GM20000 (cell line): ENCODE results near the gene LONP1.

Experiments used
- DNase-seq: peaks from one replicate; pipeline ENCODE4 v3.0.0; 2012; ENCODE audit warnings: low spot score
- CTCF ChIP-seq: IDR thresholded peaks from 2 replicates; pipeline ENCODE4 v1.5.1; 2012; ENCODE audit warnings: mild to moderate bottlenecking, control low read depth; ENCODE audit errors: extremely low read depth, missing control alignments

The LONP1 gene, protein sequence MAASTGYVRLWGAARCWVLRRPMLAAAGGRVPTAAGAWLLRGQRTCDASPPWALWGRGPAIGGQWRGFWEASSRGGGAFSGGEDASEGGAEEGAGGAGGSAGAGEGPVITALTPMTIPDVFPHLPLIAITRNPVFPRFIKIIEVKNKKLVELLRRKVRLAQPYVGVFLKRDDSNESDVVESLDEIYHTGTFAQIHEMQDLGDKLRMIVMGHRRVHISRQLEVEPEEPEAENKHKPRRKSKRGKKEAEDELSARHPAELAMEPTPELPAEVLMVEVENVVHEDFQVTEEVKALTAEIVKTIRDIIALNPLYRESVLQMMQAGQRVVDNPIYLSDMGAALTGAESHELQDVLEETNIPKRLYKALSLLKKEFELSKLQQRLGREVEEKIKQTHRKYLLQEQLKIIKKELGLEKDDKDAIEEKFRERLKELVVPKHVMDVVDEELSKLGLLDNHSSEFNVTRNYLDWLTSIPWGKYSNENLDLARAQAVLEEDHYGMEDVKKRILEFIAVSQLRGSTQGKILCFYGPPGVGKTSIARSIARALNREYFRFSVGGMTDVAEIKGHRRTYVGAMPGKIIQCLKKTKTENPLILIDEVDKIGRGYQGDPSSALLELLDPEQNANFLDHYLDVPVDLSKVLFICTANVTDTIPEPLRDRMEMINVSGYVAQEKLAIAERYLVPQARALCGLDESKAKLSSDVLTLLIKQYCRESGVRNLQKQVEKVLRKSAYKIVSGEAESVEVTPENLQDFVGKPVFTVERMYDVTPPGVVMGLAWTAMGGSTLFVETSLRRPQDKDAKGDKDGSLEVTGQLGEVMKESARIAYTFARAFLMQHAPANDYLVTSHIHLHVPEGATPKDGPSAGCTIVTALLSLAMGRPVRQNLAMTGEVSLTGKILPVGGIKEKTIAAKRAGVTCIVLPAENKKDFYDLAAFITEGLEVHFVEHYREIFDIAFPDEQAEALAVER

DNA sequence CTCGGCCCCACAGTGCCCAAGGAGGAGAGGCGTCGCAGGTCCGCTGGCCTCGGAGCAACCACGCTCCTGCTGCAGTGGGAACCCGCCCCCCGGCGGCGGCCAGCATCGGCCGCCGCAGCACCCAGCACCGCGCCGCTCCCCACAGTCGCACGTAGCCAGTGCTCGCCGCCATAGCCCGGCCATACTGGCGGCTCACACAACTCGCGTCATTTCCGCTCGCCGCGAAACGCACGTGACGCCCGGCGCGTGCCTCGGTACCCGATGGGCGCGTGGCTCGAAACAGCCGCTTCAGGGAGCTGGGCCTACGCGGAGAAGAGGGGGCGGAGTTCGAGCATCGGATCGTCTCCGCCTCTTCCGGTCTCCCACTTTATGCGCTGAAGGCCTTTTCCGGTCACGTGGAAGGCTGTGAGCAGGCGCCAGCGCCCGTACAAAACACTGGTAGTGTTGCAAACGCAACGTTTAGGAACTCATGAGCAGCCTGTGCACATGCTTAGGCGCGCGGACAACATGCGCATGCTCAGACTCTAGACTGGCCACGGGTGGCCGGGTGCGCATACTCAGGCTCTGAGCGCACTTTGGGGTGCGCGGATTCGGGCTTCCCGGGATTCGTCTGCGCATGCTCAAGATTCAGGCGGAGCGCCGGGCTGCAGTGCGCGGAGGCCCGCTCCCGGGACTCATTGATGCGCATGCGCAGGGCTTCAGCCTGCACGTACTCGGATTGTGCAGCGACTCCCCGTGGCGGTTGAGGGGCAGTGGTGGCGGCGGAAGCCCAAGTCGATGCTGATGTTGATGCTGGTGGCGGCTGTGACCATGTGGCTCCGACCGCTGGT, at the start of gene LONP1, which contains the start of gene CATSPERD:
Gene LONP1, minus strand, starts transcription at position 186 of the 830 bp plus-strand sequence. Its CDS starts 14 bp downstream, at position 172.
Gene CATSPERD, plus strand, starts transcription at position 677 of the 830 bp plus-strand sequence. Its CDS starts 101 bp downstream, at position 778.
- peak; percentile 96 for TF ChIP-seq CTCF
- DNase-seq: peak; percentile 99

DNA sequence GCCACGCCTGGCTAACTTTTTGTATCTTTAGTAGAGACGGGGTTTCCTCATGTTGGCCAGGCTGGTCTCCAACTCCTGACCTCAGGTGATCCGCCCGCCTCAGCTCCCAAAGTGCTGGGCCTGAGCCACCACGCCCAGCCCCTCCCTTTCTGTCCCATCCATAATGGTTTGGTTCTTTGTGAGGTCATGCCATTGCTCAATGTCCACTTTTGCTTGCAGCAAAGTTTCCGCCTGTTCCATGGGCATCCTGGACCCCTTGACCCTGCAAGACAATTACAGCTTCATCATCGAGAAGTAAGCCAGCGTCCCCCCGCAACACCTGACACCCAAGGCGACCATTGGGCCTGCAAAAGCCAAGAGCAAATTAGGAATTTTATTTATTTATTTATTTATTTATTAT, 48.0 kb upstream of the LONP1 start:
- no peak for DNase-seq
- no peak for TF ChIP-seq CTCF

- TF ChIP-seq CTCF: no peak
- no peak for DNase-seq
These were observed 45.3 kb upstream of the LONP1 start for GRCh38 chr19:5765220-5765619.

GRCh38 chr19:5762608-5763217, 42.8 kb upstream of the LONP1 start:
- TF ChIP-seq CTCF: no peak

GRCh38 chr19:5753743-5754142, 33.8 kb upstream of the LONP1 start:
- no peak for DNase-seq
- no peak for TF ChIP-seq CTCF

More at GRCh38 chr19:5762608-5763217, 42.8 kb upstream of the LONP1 start:
- DNase-seq: no peak

DNA sequence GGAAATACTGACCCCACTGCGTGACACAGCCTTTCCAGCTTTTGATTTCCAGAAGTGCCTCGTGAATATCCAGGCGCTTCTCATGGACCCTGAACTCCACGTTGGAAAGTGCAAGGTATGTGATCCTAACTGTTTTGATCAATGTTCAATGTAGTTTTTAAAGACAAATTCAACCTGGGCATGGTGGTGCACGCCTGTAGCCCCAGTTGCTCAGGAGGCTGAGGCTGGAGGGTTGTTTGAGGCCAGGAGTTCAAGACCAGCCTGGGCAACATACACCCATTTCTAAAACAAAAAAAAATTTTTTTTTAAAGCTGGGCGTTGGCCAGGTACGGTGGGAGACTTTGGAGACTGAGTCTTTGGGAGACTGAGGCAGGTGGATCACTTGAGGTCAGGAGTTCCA, 31.8 kb upstream of the LONP1 start:
- DNase-seq: no peak
- no peak for TF ChIP-seq CTCF
